Measurements from ENCODE around the gene ZNF587B. TPM values are rescaled to one million over a fixed set of nuclear protein-coding genes. Genes with fewer than 3 reads are reported as not detected.
"Not testable (repeated sequence)": the region's sequence is repeated elsewhere in the genome, so short reads cannot be mapped to it uniquely, and the experiment has no call there.

The ZNF587B gene
- total and polyA plus RNA-seq, 2 donors, result 9.1 to 12.4 TPM

DNA sequence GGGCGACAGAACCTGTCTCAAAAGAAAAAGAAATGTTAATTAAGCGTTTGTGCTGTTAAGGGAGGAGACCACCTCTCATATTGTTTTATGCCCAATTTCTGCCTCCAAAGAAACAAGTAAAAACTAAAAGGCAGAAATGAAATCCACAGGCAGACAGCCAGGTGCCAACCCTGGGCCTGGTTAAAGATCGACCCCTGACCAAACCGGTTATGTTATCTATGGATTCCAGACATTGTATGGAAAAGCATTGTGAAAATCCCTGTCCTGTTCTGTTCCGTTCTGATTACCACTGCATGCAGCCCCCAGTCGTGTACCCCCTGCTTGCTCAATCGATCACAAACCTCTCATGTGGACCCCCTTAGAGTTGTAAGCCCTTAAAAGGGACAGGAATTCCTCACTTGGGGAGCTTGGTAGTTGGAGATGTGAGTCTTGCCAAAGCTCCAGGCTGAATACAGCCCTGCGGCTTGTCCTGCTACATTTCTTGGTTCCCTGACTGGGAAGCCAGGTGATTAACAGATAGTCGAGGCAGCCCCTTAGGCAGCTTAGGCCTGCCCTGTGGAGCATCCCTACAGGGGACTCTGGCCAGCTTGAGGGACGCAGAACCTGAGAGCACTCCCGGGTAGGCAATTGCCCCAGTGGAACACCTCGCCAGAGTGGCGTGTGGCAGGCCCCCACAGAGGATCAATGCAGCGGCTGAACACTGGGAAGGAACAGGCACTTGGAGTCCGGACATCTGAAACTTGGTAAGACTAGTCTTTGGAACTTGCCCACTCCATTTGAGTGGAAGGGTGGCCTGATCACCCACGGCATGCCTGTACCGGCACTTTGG is 14.6 kb upstream of the ZNF587B start:
- Histone ChIP-seq H3K27ac (ENCODE audit: low read depth in 1 of 2, low read length in 1 of 2) (peak overlapping the region in 1 of 2 donors; percentile 31), H3K4me1 (ENCODE audit: control insufficient read depth in 2 of 2, insufficient read depth in 2 of 2, low read length in 2 of 2) (peaks cover 19 to 28% of the 10 kb centered on the region in 2 donors), H3K4me3 (ENCODE audit: low read length in 2 of 2) (peak overlapping the region; percentile 88 to 91), H3K27me3 (ENCODE audit: control insufficient read depth in 2 of 2, insufficient read depth in 1 of 2, low read length in 1 of 2) (no peaks in the 10 kb centered on the region), H3K36me3 (ENCODE audit: control insufficient read depth in 2 of 2, insufficient read depth in 2 of 2, low read length in 1 of 2) (peaks cover 3% of the 10 kb centered on the region in 2 donors), H3K9me3 (ENCODE audit: control insufficient read depth in 2 of 2, insufficient read depth in 1 of 2, low read length in 1 of 2) (no peaks in the 10 kb centered on the region)
- DNase-seq (ENCODE audit: low read depth in 6 of 9, low spot score in 9 of 9), result no peak
- 96% methylated on average over 17 of the region's 17 CpGs for WGBS

DNA sequence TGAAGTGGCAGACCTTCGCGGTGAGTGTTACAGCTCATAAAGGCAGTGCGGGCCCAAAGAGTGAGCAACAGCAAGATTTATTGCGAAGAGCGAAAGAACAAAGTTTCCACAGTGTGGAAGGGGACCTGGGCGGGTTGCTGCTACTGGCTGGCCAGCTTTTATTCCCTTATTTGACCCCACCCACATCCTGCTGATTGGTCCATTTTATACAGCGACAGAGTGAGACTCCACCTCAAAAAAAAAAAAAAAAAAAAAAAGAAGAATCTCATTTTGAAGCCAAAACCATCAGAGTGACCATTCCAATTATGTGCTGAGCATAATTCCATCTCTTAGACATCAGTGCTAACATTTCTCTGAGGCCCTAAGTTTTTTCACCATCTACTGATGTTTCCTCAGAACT is 13.4 kb upstream of the ZNF587B start:
- no peak for DNase-seq (ENCODE audit: low read depth in 6 of 9, low spot score in 9 of 9)
- Histone ChIP-seq H3K9me3 (ENCODE audit: control insufficient read depth in 2 of 2, insufficient read depth in 1 of 2, low read length in 1 of 2) (no peaks in the 10 kb centered on the region), H3K36me3 (ENCODE audit: control insufficient read depth in 2 of 2, insufficient read depth in 2 of 2, low read length in 1 of 2) (peaks cover 0 to 3% of the 10 kb centered on the region in 2 donors), H3K4me1 (ENCODE audit: control insufficient read depth in 2 of 2, insufficient read depth in 2 of 2, low read length in 2 of 2) (peaks cover 19 to 32% of the 10 kb centered on the region in 2 donors), H3K27me3 (ENCODE audit: control insufficient read depth in 2 of 2, insufficient read depth in 1 of 2, low read length in 1 of 2) (no peaks in the 10 kb centered on the region), H3K4me3 (ENCODE audit: low read length in 2 of 2) (no peak overlapping the region), H3K27ac (ENCODE audit: low read depth in 1 of 2, low read length in 1 of 2) (no peak overlapping the region)
- WGBS, result 80% methylated on average over 7 of the region's 7 CpGs

DNA sequence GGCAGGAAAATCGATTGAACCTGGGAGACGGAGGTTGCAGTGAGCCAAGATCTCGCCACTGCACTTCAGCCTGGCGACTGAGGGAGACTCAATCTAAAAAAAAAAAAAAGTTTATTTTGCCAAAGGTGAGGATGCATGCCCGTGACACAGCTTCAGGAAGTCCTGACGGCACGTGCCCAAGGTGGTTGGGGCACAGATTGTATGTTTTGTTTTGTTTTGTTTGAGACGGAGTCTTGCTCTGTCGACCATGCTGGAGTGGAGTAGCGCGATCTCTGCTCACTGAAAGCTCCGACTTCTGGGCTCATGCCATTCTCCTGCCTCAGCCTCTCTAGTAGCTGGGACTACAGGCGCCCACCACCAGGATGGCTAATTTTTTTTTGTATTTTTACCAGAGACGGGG is 12.1 kb upstream of the ZNF587B start:
- Histone ChIP-seq H3K27me3 (ENCODE audit: control insufficient read depth in 2 of 2, insufficient read depth in 1 of 2, low read length in 1 of 2) (no peaks in the 10 kb centered on the region), H3K4me1 (ENCODE audit: control insufficient read depth in 2 of 2, insufficient read depth in 2 of 2, low read length in 2 of 2) (peaks cover 15 to 21% of the 10 kb centered on the region in 2 donors), H3K9me3 (ENCODE audit: control insufficient read depth in 2 of 2, insufficient read depth in 1 of 2, low read length in 1 of 2) (no peaks in the 10 kb centered on the region), H3K27ac (ENCODE audit: low read depth in 1 of 2, low read length in 1 of 2) (no peak overlapping the region), H3K4me3 (ENCODE audit: low read length in 2 of 2) (no peak overlapping the region), H3K36me3 (ENCODE audit: control insufficient read depth in 2 of 2, insufficient read depth in 2 of 2, low read length in 1 of 2) (no peaks in the 10 kb centered on the region)
- DNase-seq (ENCODE audit: low read depth in 6 of 9, low spot score in 9 of 9), result no peak
- 95% methylated on average over 14 of the region's 14 CpGs for WGBS

DNA sequence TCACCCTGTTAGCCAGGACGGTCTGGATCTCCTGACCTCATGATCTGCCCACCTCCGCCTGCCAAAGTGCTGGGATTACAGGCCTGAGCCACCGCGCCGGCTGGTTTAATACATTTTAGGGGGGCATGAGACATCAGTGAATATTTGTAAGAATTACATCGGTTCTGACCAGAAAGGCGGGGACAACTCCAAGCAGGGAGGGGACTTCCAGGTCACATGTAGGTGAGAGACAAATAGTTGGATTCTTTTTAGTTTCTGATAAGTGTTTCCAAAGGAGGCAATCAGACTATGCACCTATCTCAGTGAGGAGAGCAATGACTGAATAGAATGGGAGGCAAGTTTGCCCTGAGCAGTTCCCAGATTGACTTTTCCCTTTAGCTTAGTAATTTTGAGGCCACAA is 11.7 kb upstream of the ZNF587B start:
- H3K27me3 ChIP-seq (ENCODE audit: control insufficient read depth in 2 of 2, insufficient read depth in 1 of 2, low read length in 1 of 2), result no peaks in the 10 kb centered on the region
- H3K36me3 ChIP-seq (ENCODE audit: control insufficient read depth in 2 of 2, insufficient read depth in 2 of 2, low read length in 1 of 2), result no peaks in the 10 kb centered on the region
- H3K9me3 ChIP-seq (ENCODE audit: control insufficient read depth in 2 of 2, insufficient read depth in 1 of 2, low read length in 1 of 2), result no peaks in the 10 kb centered on the region
- WGBS, result 96% methylated on average over 7 of the region's 7 CpGs
- H3K27ac ChIP-seq (ENCODE audit: low read depth in 1 of 2, low read length in 1 of 2), result no peak overlapping the region
- peaks cover 15 to 19% of the 10 kb centered on the region in 2 donors for H3K4me1 ChIP-seq (ENCODE audit: control insufficient read depth in 2 of 2, insufficient read depth in 2 of 2, low read length in 2 of 2)
- no peak overlapping the region for H3K4me3 ChIP-seq (ENCODE audit: low read length in 2 of 2)
- DNase-seq (ENCODE audit: low read depth in 6 of 9, low spot score in 9 of 9), result no peak

DNA sequence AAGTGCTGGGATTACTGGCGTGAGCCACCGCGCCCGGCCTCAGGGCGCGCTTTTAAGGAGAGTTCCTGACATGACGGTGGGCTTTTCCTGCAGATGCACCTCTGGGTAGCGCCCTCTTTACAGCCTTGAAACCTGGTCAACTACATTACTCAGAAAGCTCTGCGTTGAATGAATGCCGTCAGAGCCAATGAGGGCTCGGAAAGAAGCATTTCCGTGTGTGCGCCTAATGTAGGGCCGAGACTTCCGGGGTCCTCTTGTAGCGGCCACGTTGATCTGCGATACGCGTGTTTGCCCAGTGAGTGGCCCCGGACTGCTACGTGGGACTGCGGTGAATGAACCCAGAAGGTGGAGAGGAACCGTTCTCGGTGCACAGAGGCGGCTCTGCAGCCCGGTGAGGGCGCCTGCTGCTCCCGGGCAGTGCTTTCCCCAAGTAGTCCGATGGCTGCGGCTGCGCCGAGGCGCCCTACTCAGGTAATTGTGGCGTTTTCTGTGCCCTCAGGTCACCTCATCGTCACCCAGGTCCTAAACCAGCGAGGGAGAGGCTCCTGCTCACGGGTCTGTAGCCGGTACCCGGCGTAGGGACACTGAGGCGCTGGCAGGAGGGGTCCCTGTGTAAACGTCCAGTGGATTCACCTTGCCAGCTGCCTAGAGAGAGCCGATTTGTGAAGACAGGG is 10.5 kb upstream of the ZNF587B start:
- Histone ChIP-seq H3K4me1 (ENCODE audit: control insufficient read depth in 2 of 2, insufficient read depth in 2 of 2, low read length in 2 of 2) (peaks cover 9 to 11% of the 10 kb centered on the region in 2 donors), H3K9me3 (ENCODE audit: control insufficient read depth in 2 of 2, insufficient read depth in 1 of 2, low read length in 1 of 2) (no peaks in the 10 kb centered on the region), H3K36me3 (ENCODE audit: control insufficient read depth in 2 of 2, insufficient read depth in 2 of 2, low read length in 1 of 2) (no peaks in the 10 kb centered on the region), H3K4me3 (ENCODE audit: low read length in 2 of 2) (peak overlapping the region; percentile 86 to 98), H3K27me3 (ENCODE audit: control insufficient read depth in 2 of 2, insufficient read depth in 1 of 2, low read length in 1 of 2) (no peaks in the 10 kb centered on the region), H3K27ac (ENCODE audit: low read depth in 1 of 2, low read length in 1 of 2) (peak overlapping the region; percentile 82 to 89)
- peak; percentile 70 to 94 (median 87) for DNase-seq (ENCODE audit: low read depth in 6 of 9, low spot score in 9 of 9)
- under 1% methylated on average over 44 of the region's 44 CpGs for WGBS

DNA sequence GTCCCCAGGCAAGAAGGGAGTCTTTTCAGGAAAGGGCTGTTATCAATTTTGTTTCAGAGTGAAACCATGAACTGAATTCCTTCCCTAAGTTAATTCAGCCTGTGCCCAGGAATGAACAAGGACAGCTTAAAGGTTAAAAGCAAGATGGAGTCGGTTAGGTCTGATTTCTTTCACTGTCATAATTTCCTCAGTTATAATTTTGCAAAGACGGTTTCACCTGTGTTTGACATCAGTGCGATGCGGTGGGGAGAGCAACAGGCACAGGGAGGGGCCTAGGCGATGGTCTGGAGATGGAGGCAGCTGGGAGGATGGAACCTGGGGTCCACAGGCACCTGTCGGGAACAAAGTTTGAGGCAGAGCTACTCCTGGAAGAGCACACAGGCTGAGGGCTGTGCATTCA is 9.5 kb upstream of the ZNF587B start:
- H3K36me3 ChIP-seq (ENCODE audit: control insufficient read depth in 2 of 2, insufficient read depth in 2 of 2, low read length in 1 of 2), result no peaks in the 10 kb centered on the region
- H3K27ac ChIP-seq (ENCODE audit: low read depth in 1 of 2, low read length in 1 of 2), result no peak overlapping the region
- WGBS, result 93% methylated on average over 6 of the region's 6 CpGs
- peaks cover 9% of the 10 kb centered on the region in 2 donors for H3K4me1 ChIP-seq (ENCODE audit: control insufficient read depth in 2 of 2, insufficient read depth in 2 of 2, low read length in 2 of 2)
- peak overlapping the region in 1 of 2 donors; percentile 86 for H3K4me3 ChIP-seq (ENCODE audit: low read length in 2 of 2)
- H3K9me3 ChIP-seq (ENCODE audit: control insufficient read depth in 2 of 2, insufficient read depth in 1 of 2, low read length in 1 of 2), result no peaks in the 10 kb centered on the region
- DNase-seq (ENCODE audit: low read depth in 6 of 9, low spot score in 9 of 9), result no peak
- H3K27me3 ChIP-seq (ENCODE audit: control insufficient read depth in 2 of 2, insufficient read depth in 1 of 2, low read length in 1 of 2), result no peaks in the 10 kb centered on the region

DNA sequence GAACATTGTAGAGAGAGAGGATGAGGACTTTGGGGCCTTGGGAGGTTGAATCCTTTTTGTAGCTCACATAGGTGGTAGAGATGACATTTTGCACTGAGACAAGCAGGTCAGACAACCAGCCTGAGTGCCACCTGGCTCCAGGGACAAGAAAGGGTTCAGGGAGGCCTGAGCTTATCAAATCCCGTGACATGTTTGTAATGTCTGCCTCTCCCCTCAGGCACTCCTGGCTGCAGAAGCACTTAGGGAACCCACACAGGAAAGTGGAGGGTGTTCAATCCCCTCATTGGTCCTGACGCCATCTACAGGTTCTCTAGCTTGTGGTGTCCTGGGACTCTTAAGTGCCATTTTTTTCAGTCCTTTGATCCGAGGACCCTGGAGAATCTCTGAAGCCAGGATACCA is 9.0 kb upstream of the ZNF587B start:
- H3K27ac ChIP-seq (ENCODE audit: low read depth in 1 of 2, low read length in 1 of 2); H3K4me3 ChIP-seq (ENCODE audit: low read length in 2 of 2); H3K36me3 ChIP-seq (ENCODE audit: control insufficient read depth in 2 of 2, insufficient read depth in 2 of 2, low read length in 1 of 2); H3K9me3 ChIP-seq (ENCODE audit: control insufficient read depth in 2 of 2, insufficient read depth in 1 of 2, low read length in 1 of 2); DNase-seq (ENCODE audit: low read depth in 6 of 9, low spot score in 9 of 9); H3K27me3 ChIP-seq (ENCODE audit: control insufficient read depth in 2 of 2, insufficient read depth in 1 of 2, low read length in 1 of 2); H3K4me1 ChIP-seq (ENCODE audit: control insufficient read depth in 2 of 2, insufficient read depth in 2 of 2, low read length in 2 of 2): not testable (repeated sequence)
- WGBS, result 92% methylated on average over 3 of the region's 3 CpGs

DNA sequence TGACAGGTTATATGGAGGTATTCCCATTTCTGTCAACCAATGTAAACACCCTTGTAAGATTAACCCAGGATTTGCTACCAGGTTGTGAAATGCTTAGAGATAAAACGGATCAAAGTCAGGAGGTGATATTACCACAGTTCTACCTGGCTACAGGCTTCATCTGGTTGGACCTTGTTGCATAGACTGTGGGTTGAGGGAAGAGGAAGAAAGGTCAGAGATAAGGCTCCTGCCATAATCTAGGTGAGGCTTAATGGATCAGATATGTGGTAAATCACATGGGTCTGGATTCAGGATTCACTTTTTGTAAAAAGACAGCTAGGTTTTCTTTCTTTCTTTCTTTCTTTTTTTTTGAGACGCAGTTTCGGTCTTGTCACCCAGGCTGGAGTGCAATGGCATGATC is 8.6 kb upstream of the ZNF587B start:
- not testable (repeated sequence) for H3K4me3 ChIP-seq (ENCODE audit: low read length in 2 of 2); H3K27ac ChIP-seq (ENCODE audit: low read depth in 1 of 2, low read length in 1 of 2); H3K9me3 ChIP-seq (ENCODE audit: control insufficient read depth in 2 of 2, insufficient read depth in 1 of 2, low read length in 1 of 2); H3K4me1 ChIP-seq (ENCODE audit: control insufficient read depth in 2 of 2, insufficient read depth in 2 of 2, low read length in 2 of 2); H3K36me3 ChIP-seq (ENCODE audit: control insufficient read depth in 2 of 2, insufficient read depth in 2 of 2, low read length in 1 of 2); DNase-seq (ENCODE audit: low read depth in 6 of 9, low spot score in 9 of 9); H3K27me3 ChIP-seq (ENCODE audit: control insufficient read depth in 2 of 2, insufficient read depth in 1 of 2, low read length in 1 of 2)
- WGBS, result 98% methylated on average over 3 of the region's 3 CpGs

DNA sequence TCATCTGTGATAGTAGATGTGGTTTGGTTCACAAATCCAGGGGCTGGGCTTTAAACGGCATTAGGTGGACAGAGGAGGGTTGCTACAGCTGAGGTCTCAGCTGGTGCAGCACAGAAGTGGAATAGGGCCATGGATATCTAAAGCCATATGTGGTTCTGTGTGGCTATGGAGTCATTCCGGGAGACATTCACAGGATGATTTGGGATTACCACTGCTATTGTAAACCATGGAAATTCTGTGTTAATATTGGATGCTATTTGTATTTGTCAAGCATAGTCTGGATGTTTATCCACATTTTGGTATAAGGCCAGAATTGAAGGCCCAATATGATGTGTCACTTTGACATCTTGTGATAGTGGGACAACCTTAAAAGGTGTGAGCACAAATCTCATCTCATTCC is 6.9 kb upstream of the ZNF587B start:
- H3K4me3 ChIP-seq (ENCODE audit: low read length in 2 of 2); H3K27me3 ChIP-seq (ENCODE audit: control insufficient read depth in 2 of 2, insufficient read depth in 1 of 2, low read length in 1 of 2); H3K9me3 ChIP-seq (ENCODE audit: control insufficient read depth in 2 of 2, insufficient read depth in 1 of 2, low read length in 1 of 2); H3K36me3 ChIP-seq (ENCODE audit: control insufficient read depth in 2 of 2, insufficient read depth in 2 of 2, low read length in 1 of 2); H3K27ac ChIP-seq (ENCODE audit: low read depth in 1 of 2, low read length in 1 of 2); H3K4me1 ChIP-seq (ENCODE audit: control insufficient read depth in 2 of 2, insufficient read depth in 2 of 2, low read length in 2 of 2); DNase-seq (ENCODE audit: low read depth in 6 of 9, low spot score in 9 of 9): not testable (repeated sequence)
- 95% methylated on average over 2 of the region's 2 CpGs for WGBS

Measured in thymus (tissue), 11 donors.